SJCRH30 (cell line): ENCODE data around the gene MRPS5. TPM values are rescaled to one million over a fixed set of nuclear protein-coding genes. Genes with fewer than 3 reads are reported as not detected.
"Not testable (repeated sequence)": the region's sequence is repeated elsewhere in the genome, so short reads cannot be mapped to it uniquely, and the experiment has no call there.

Experiments
- DNase-seq, 2 experiments: peaks; one replicate each; pipeline ENCODE4 v3.0.0-alpha.2; 2015 to 2020
- H3K27ac ChIP-seq: fragments of 250-450 bp; sonication (Bioruptor Pico); 2 replicates; pipeline ENCODE4 v1.5.1; 2020; ENCODE audit warnings: mild to moderate bottlenecking, moderate library complexity
- H3K27me3 ChIP-seq: fragments of 250-450 bp; sonication (Bioruptor Pico); 2 replicates; pipeline ENCODE4 v1.5.1; 2020; ENCODE audit warnings: mild to moderate bottlenecking, moderate library complexity
- H3K36me3 ChIP-seq: fragments of 250-450 bp; sonication (Bioruptor Pico); 2 replicates; pipeline ENCODE4 v1.5.1; 2020; ENCODE audit warnings: mild to moderate bottlenecking, moderate library complexity
- H3K4me1 ChIP-seq: fragments of 250-450 bp; sonication (Bioruptor Pico); 2 replicates; pipeline ENCODE4 v1.5.1; 2020; ENCODE audit warnings: mild to moderate bottlenecking, moderate library complexity
- H3K4me3 ChIP-seq: fragments of 250-450 bp; sonication (Bioruptor Pico); 2 replicates; pipeline ENCODE4 v1.5.1; 2020; ENCODE audit warnings: mild to moderate bottlenecking, moderate library complexity
- H3K9me3 ChIP-seq: fragments of 250-450 bp; sonication (Bioruptor Pico); replicated peaks from 2 replicates; pipeline ENCODE4 v1.5.1; 2020; ENCODE audit warnings: mild to moderate bottlenecking, moderate library complexity
- total RNA-seq: library from RNA; depleted of rRNA; stranded (reverse); fragments of >200 nt; shearing (Covaris generic); gene quantifications from 2 replicates; pipeline ENCODE4 v1.2.3, GENCODE V29; 2014; rRNA removed

Gene MRPS5
- total RNA-seq, 1 experiment from 2014 or later: 63.6 TPM

DNA sequence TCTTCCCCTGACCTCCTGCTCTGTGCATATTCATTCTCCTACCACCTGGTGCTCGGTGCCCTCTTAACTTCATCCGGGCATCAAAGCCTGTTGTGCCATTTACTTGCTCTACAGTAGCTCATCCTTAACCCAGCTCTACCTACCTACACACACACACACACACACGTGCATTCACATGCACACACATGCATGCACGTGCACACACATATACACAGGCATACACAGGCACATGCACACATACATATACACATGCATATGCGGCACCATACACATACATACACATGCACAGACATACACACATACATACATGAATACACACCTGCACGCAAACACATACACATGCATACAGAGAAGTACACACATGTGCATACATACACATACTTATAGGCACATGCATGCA is 81.6 kb downstream of the MRPS5 start:
- Histone ChIP-seq H3K9me3 (no peaks in the 10 kb centered on the region), H3K4me3 (no peak overlapping the region), H3K4me1 (peaks cover 25% of the 10 kb centered on the region), H3K27me3 (no peaks in the 10 kb centered on the region), H3K27ac (no peak overlapping the region), H3K36me3 (no peaks in the 10 kb centered on the region)
- no peak for DNase-seq

DNA sequence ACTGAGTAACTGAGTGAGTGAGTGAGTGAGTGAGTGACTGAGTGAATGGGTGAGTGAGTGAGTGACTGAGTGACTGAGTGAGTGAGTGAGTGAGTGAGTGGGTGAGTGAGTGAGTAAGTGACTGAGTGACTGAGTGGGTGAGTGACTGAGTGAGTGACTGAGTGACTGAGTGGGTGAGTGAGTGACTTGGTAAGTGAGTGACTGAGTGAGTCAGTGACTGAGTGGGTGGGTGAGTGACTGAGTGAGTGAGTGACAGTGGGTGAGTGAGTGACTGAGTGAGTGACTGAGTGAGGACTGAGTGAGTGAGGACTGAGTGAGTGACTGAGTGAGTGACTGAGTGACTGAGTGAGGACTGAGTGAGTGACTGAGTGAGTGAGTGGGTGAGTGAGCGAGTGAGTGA is 82.2 kb downstream of the MRPS5 start:
- Histone ChIP-seq H3K4me3 (no peak overlapping the region), H3K27me3 (no peaks in the 10 kb centered on the region), H3K4me1 (peaks cover 24% of the 10 kb centered on the region), H3K9me3 (no peaks in the 10 kb centered on the region), H3K27ac (no peak overlapping the region), H3K36me3 (no peaks in the 10 kb centered on the region)
- no peak for DNase-seq

DNA sequence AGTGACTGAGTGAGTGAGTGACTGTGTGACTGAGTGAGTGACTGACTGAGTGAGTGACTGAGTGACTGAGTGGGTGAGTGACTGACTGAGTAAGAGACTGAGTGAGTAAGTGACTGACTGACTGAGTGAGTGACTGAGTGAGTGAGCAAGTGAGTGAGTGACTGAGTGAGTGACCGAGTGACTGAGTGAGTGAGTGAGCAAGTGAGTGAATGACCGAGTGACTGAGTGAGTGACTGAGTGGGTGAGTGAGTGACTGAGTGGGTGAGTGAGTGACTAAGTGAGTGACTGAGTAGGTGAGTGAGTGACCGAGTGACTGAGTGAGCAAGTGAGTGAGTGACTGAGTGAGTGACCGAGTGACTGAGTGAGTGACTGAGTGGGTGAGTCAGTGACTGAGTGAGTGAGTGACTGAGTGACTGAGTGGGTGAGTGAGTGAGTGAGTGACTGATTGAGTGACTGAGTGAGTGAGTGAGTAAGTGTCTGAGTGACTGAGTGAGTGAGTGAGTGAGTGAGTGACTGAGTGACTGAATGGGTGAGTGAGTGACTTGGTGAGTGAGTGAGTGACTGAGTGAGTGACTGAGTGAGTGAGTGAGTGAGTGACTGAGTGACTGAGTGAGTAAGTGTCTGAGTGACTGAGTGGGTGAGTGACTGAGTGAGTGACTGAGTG is 82.8 kb downstream of the MRPS5 start:
- Histone ChIP-seq H3K27me3 (no peaks in the 10 kb centered on the region), H3K9me3 (no peaks in the 10 kb centered on the region), H3K4me3 (no peak overlapping the region), H3K36me3 (no peaks in the 10 kb centered on the region), H3K4me1 (peaks cover 18% of the 10 kb centered on the region), H3K27ac (no peak overlapping the region)
- DNase-seq: no peak

DNA sequence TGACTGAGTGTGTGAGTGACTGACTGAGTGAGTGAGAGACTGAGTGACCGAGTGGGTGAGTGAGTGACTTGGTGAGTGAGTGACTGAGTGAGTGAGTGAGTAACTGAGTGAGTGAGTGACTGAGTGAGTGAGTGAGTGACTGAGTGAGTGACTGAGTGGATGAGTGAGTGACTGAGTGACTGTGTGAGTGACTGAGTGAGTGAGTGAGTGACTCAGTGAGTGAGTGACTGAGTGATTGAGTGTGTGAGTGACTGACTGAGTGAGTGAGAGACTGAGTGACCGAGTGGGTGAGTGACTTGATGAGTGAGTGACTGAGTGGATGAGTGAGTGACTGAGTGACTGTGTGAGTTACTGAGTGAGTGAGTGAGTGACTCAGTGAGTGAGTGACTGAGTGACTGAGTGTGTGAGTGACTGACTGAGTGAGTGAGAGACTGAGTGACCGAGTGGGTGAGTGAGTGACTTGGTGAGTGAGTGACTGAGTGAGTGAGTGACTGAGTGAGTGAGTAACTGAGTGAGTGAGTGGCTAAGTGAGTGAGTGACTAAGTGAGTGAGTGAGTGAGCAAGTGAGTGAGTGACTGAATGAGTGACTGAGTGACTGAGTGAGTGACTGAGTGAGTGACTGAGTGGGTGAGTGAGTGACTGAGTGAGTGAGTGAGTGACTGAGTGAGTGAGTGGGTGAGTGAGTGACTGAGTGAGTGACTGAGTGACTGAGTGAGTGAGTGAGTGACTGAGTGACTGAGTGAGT is 83.6 kb downstream of the MRPS5 start:
- H3K4me3 ChIP-seq, H3K27me3 ChIP-seq, H3K36me3 ChIP-seq, H3K9me3 ChIP-seq, DNase-seq, H3K27ac ChIP-seq: not testable (repeated sequence)
- peaks cover 13% of the 10 kb centered on the region for H3K4me1 ChIP-seq

DNA sequence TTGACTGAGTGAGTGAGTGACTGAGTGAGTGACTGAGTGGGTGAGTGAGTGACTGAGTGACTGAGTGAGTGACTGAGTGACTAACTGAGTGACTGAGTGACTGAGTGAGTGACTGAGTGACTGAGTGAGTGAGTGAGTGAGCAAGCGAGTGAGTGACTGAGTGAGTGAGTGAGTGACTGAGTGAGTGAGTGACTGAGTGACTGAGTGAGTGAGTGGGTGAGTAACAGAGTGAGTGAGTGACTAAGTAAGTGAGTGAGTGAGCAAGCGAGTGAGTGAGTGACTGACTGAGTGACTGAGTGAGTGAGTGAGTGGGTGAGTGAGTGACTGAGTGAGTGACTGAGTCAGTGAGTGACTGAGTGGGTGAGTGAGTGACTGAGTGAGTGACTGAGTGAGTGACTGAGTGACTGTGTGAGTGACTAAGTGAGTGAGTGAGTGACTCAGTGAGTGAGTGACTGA is 84.2 kb downstream of the MRPS5 start:
- H3K4me1 ChIP-seq: peaks cover 7% of the 10 kb centered on the region
- no peak for DNase-seq
- H3K27ac ChIP-seq: no peak overlapping the region
- no peaks in the 10 kb centered on the region for H3K27me3 ChIP-seq
- H3K4me3 ChIP-seq: no peak overlapping the region
- H3K9me3 ChIP-seq: no peaks in the 10 kb centered on the region
- H3K36me3 ChIP-seq: no peaks in the 10 kb centered on the region

DNA sequence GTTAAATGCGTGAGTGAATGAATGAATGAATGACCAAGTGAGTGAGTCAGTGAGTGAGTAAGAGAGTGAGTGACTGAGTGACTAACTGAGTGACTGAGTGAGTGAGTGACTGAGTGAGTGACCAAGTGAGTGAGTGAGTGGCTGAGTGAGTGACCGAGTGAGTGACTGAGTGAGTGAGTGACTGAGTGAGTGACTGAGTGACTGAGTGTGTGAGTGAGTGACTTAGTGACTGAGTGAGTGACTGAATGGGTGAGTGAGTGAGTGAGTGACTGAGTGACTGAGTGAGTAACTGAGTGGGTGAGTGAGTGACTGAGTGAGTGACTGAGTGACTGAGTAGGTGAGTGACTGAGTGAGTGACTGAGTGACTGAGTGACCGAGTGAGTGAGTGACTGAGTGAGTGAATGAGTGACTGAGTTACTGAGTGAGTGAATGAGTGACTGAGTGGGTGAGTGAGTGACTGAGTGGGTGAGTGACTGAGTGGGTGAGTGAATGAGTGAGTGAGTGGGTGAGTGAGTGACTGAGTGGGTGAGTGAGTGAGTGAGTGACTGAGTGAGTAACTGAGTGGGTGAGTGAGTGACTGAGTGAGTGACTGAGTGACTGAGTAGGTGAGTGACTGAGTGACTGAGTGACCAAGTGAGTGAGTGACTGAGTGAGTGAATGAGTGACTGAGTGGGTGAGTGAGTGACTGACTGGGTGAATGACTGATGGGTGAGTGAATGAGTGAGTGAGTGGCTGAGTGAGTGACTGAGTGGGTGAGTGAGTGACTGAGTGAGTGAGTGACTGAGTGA is 84.8 kb downstream of the MRPS5 start:
- no peak overlapping the region for H3K4me3 ChIP-seq
- H3K27ac ChIP-seq: no peak overlapping the region
- no peaks in the 10 kb centered on the region for H3K36me3 ChIP-seq
- no peaks in the 10 kb centered on the region for H3K27me3 ChIP-seq
- H3K4me1 ChIP-seq: peaks cover under 1% of the 10 kb centered on the region
- no peaks in the 10 kb centered on the region for H3K9me3 ChIP-seq
- no peak for DNase-seq

Other genes with a start within 250 kb of the MRPS5 start
- gene MAL, start 96.1 kb downstream of the MRPS5 start, total RNA-seq: not detected in 2 replicates
- gene ZNF514, start 38.0 kb upstream of the MRPS5 start, total RNA-seq: 8.4 and 9.4 TPM in 2 replicates
- gene ZNF2, start 44.0 kb upstream of the MRPS5 start, total RNA-seq: 8.8 and 9.9 TPM in 2 replicates
- 5.3 and 6.8 TPM in 2 replicates for gene ZNF892, start 85.7 kb upstream of the MRPS5 start, total RNA-seq
- gene PROM2, start 152.6 kb upstream of the MRPS5 start, total RNA-seq: 0.05 and 0.57 TPM in 2 replicates
- not detected in 2 replicates for gene KCNIP3, start 175.5 kb upstream of the MRPS5 start, total RNA-seq